Ecto neural progenitor cell (in vitro differentiated cells): ENCODE data around the gene KLK2.

Experiments used
- DNase-seq: peaks from one replicate; pipeline ENCODE4 v3.0.0-alpha.2; 2018; ENCODE audit warnings: low spot score

Gene KLK2

GRCh38 chr19:50925734-50926133 is 52.5 kb downstream of the KLK2 start:
- no peak for DNase-seq

GRCh38 chr19:50926144-50926543 is 52.9 kb downstream of the KLK2 start:
- DNase-seq: no peak

GRCh38 chr19:50928831-50929230 is 55.6 kb downstream of the KLK2 start:
- DNase-seq: no peak
